KG1 (cell line): ENCODE results near the gene RTL9.
A peak's percentile ranks its signal among the peaks of the same experiment; 100 is the strongest.
"Not testable (repeated sequence)": the region's sequence is repeated elsewhere in the genome, so short reads cannot be mapped to it uniquely, and the experiment has no call there.

Source experiments
- DNase-seq: peaks from one replicate; lab custom pipeline; 2025; lab: John Stamatoyannopoulos, UW

RTL9 gene

GRCh38 chrX:110406250-110406649 is 47.6 kb downstream of the RTL9 start:
- DNase-seq, result not testable (repeated sequence)

DNA sequence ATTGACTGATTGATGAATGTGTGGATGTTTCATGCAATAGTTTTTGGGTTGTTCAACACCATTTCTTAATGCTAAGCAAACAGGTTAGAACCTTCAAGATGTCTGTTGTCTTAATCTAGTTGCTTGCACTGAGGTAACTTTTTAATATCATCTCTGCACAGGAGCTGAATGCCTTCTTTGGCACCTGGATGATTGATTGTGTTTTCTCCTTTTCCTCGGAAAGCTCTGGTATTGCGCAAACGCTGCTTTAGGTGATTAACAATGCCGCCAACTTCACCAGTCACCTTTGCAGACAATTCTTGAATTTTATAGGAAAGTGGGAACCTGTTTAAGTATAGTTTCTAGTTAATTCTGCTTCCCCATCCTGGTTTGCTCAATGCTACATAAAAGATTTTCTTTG is 48.2 kb downstream of the RTL9 start:
- DNase-seq, result no peak

- DNase-seq, result peak; percentile 12
Measured at GRCh38 chrX:110407910-110408545, 49.4 kb downstream of the RTL9 start.
